ENCODE measurements around the gene RNF6.

RNF6 gene

DNA sequence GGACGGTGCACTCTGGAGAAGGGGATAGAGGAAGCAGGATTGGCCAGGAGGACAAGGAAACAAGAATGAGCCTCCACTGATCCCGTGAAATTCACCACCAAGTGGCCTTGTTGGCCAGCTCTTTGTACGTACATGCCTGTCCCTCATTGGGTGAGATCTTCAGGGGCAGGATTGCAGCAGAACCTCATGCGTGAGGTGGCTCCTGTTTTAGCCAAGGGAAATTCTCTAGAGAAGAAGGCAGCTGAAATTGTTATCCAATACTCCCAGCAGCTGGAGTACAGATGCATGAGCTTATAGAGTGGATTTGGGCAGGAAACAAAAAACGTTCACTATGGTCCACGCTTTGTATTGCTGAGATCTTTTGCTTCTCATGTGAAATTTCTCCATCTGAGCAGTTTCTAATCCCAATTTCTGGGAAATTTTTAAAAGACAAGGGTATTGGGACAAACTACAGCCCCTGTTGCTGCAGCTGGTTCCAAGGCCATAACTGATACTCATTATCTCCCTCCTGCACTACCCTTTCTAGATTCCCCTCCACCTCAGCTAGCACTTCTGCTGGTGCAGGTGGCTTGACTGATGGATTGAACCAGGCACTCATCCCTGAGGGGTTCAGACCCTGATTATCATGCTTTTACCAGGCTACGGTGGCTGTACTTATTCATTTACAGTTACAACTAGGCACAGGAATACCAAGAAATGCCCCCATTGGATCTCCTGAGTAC lies 3.9 kb upstream of the RNF6 start:
- DNase-seq (ENCODE audit: low spot score), result peak; percentile 10

DNA sequence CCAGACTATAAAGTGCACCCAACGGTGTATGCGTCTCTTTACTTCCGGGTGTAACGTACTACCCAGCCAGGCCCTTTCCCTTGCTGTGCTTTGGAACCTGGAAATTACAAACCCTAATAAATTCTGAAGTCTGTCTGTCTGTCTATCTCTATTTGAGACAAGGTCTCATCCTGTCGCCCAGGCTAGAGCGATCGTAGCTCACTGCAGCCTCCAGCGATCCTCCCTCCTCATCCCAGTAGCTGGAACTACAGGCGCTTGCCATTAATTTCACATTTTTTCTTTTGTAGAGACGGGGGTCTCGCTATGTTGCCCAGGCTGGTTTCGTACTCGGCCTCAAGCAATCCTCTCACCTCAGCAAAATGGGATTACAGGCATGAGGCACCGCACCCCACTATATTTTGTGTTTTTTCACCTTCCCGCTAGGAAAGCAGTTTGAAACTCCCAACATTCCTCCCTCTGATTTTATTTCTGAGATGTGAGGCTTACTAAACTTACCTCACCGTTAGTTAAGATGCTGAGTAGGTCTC lies 469 bp upstream of the RNF6 start:
- DNase-seq (ENCODE audit: low spot score), result no peak

DNA sequence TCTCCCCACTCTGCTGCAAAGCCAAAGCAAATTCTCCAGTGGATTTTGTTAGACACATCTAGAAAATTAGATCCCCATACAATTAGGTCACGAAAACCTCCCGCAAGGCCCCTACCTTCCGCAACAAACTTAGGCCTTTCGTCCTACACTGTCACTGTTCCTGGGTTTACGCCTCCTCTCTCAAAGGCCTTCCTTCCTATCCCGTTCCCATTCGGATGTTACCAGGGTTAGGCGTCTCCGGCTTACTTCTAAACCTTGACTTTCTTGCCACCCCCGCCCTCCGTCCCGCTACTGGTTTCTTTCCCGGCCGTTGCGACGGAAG lies 754 bp downstream of the RNF6 start:
- DNase-seq (ENCODE audit: low spot score), result no peak

DNA sequence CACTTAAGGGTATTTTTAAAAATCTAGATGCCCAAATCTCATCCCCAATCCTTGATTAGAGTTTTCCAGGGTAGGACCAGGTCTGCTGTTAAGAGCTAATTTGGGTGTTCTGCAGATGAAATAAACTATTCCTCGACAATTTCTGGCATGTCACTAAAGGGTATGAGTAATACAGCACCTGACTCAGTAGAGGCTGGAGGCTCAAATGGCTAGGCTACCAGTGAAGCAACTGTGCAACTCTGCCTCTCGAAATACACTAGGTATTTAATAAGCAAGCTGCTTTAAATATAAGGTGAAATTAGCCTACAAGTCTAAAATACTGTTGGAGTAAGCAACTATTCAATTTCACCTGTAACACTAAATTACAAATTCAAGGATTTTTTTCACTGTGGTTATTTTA lies 1.5 kb downstream of the RNF6 start:
- DNase-seq (ENCODE audit: low spot score), result no peak

DNA sequence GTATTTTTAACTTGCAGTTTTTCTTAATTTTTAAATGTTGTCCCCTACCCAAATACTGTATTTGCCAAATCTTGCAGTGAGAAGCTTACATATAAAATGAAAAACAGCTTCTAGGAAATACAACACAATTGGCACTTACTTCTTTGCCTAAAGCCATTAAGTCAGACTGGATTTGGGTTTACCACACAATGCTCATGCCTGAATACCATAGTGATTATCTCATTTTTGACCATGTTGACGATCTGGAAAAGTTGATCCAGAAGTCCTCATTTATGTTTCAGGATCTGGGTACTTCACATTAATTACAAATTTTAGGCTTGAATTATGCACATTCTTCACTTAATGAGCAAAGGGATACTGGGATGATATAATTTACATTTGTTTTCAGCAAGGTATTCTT lies 2.4 kb downstream of the RNF6 start:
- no peak for DNase-seq (ENCODE audit: low spot score)

DNA sequence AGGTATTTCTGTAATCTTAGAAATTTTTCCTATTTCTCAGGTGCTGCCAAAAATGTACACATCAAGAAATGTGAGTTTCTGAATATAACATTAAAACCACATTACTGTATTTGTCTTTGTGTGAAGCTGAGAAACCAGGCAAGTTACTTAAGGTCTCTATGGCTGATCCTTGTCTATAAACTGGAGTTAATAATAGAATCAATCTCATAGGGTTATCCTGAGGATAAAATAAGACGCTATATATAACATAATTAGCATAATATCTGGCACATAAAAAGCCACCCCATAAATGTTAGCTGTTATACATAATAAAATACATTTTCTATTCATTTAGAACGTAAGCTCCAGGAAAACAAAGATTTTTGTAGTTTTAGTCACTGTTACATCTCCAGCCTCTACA lies 6.1 kb downstream of the RNF6 start:
- DNase-seq (ENCODE audit: low spot score), result no peak

DNA sequence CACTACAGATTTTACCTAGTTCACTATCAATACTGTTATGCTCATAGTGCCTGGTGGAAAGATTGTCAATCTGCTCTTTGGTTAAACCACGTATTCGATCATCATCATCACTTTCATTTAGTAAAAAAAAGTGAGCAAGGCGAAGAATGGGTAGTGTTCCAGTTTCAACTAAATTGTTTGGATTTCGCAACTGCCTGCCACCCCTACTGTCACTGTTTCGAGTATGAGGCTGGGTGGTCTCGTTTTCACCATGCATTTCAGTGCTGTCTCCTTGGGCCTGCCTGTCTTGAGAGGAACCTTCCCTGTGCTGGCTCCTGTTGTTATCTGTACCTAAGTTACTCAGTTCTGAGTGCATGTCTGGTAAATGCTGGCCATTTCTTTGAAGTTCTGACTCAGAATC lies 8.1 kb downstream of the RNF6 start:
- no peak for DNase-seq (ENCODE audit: low spot score)

DNA sequence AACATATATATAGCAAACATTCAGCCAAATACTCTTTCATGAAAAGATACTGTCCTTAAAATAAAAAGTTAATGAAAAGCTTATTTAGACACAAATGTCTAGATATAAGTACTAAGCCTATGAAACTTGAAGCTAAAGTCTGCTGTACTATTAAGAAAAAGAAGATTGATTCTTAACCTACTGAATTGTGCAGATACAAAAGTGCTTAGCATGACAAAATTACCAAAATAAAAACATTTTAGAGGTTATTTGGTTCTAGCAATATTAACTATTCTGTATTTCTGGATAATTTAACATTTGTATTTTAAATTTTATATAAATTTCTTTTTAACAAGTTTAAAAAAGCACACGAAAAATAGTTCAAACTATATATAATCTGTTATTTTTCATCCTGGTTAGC lies 8.8 kb downstream of the RNF6 start:
- DNase-seq (ENCODE audit: low spot score), result no peak

DNA sequence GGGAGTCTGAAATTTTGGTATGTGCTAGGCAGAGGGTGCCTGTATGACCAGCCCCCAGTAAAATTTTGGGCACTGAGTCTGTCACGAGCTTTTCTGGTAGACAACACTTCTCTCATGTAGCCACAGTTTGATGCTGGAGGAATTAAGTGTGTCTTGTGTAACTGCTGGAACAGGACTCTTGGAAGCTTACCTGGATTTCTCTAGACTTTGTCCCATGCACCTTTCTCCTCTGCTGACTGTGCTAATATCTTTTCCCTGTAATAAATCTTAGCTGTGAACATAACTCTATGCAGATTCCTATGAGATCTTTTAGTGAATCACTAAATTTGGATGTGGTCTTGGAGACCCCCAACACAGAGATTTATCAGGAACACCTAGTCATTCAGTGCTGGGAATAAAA lies 13.8 kb downstream of the RNF6 start:
- no peak for DNase-seq (ENCODE audit: low spot score)

DNA sequence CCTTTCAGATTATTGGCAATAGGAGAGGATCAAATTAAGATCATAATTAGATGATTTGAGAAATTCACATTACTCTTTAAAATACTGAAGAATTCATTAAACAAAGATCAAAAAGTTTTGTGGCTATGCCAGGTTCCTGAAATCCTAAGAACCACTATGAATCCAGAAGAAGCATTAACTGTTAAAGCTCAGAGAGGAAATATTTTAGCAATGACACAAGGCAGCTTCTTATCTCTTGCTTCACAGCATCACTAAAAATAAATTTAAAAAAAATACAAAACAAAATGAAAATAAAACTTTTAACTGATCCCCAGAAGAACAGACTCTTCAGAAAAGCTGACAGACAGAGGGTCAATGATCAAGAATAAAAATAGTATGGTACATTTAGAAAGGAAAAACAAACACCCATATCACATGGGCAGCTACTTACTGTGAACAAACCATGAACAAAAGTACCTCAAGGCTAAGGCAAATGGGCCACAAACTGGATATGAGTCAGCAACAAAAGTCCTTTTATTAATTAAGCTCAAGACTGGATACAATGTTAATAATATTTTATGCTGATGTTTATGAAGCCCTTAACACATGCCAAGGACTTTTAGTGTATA lies 19.6 kb downstream of the RNF6 start:
- DNase-seq (ENCODE audit: low spot score), result no peak

DNA sequence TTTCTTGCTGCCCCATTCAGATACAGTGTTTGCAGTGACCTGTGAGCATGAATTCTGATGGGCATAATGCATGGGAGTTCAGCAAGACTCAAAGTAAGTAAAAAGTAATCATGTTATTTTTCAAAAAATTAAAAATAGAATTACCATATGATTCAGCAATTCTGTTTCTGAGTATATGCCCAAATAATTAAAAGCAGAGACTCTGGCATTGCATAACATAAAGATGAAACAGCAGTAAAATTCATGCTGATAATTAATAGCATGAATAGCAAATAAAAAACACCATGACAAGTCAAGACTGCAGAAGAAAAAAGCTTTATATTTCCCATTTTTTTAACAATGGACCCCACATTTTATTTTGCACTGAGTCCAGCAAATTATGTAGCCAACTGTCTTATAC lies 21.3 kb downstream of the RNF6 start:
- DNase-seq (ENCODE audit: low spot score), result no peak

DNA sequence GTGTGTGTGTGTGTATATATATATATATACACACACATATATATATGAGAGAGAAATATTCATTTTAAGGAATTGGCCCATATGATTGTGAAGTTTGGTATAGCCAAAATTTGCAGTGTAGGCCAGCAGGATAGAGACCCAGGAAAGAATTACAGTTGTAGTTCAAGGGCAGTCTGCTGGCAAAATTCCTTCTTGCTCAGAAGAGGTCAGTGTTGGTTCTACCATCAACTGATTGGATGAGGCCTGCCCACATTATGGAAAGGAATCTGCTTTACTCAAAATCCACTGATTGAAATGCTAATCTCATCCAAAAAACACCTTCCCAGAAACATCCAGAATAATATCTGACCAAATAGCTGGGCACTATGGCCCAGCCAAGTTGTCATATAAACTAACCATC lies 24.0 kb downstream of the RNF6 start:
- DNase-seq (ENCODE audit: low spot score), result no peak

DNA sequence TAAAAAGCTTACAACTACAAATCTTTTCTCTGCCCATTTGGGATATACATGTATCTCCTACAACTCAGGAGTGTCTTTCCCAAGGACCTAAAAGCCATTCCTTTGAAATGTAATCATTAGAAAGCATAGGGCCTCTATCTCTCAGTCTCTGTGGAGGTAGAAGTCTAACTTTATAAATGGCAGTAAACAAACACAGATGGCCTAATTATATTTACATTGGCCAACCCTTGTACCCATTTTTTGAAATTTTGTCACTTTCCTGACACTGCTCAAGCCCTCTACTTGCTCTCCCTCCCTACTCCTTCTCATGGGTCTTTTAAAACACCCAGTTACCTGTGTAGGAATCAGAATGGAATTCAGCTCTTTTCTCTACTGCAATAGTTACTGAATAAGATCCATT lies 24.8 kb downstream of the RNF6 start:
- no peak for DNase-seq (ENCODE audit: low spot score)

DNA sequence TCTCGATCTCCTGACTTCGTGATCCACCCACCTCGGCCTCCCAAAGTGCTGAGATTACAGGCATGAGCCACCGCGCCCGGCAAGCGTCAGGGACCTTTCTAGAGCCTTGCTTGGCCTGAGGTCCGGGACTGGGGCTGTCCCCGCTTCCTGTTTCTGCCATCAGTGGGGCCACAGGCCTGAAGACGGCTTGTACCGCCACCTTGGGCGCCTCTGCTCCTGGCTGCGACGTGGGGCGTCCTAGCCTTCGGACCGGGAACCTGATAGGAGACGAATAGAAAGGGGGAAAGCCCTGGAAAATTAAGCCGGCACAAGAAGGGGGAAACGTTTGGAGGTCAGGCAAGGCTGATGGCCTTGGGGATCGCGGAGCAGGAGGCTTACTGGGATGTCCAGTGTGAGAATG lies 35.1 kb downstream of the RNF6 start:
- DNase-seq (ENCODE audit: low spot score), result no peak

DNA sequence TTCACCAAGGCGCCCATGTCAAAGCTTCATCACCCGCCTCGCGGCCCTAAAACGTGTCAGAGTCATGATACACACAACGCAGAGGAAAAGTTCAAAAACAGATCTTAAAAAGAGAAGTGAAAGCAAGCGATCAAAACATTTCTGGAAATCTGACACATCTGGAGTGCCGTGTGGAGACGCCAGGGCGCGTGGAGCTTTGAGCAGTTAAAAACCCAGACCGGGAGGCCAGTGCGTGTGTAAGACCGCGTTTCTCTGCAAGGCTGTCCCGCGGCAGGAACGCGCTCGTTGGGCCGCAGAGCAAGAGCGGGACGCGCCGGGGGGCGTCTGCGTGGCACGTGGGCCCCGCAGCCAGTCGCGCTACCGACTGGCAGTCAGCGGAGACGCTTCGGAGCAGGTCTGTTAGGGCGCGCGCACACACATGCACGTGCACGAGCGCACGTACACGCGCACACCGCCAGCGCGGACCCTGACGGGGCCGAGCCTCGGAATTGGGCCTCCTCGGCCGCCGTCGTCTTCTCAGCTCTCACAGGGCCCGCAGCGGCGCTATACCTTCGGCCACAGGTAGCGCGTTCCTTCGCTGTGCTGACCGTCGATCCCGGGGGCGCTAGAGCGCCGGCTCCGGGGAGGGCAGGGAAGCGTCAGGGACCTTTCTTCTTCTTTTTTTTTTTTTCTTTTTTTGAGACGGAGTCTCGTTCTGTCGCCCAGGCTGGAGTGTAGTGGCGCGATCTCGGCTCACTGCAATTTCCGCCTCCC lies 35.8 kb downstream of the RNF6 start:
- peak; percentile 86 for DNase-seq (ENCODE audit: low spot score)

DNA sequence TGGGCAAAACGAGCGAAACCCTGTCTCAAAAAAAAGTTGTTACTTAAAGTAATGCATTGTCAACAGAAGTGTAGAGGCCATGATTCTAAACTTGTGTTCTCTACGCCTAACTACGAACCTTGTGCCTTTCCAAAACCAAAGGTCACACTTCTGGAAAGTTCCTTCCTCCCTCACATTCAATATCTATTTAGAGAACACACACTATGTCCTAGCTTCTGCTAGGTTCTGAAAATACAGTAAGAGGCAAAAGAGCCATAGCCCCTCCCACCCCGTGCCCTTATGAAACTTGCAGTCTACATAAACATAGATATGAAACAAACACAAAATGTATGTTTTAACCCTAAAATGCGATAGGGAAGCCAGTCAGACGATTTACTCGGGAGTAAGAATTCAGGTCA lies 36.4 kb downstream of the RNF6 start:
- no peak for DNase-seq (ENCODE audit: low spot score)

DNA sequence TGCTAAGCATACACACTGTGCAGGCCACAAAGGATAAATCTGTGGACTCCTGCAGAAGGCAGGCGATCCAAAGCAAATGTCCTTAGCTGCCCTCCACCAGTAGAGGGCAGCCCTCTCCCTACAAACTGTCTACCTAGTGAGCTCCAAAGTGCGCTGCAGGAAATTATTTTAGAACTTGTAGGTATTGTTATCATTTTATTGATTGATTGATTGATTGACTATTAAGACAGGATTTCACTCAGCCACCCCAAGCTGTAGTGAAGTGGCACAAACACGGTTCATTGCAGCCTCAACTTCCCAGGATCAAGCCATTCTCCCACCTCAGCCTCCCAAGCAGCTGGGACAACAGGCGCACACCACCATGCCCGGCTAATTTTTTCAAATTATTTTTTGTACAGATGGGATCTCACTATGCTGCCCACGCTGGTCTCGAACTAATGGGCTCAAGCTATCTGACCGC lies 37.3 kb downstream of the RNF6 start:
- DNase-seq (ENCODE audit: low spot score), result peak; percentile 65

DNA sequence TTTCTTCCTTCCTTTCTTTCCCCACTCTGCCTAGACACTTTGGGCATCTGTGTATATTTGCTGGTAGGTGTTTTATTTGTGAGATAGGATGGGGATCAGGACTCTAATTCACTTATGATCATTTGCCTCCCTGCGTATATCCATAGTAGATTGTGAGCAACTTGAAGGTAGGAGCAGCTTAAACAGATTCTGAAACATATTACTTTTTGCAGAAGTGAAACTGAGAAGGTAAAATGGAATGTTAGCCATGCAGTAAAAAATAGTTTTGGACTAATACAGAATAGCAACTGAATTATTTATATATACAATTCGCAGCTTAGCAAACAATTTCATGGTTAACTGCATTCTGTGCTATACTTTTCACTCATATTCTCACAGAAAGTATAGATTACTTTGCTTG lies 38.7 kb downstream of the RNF6 start:
- DNase-seq (ENCODE audit: low spot score), result no peak

DNA sequence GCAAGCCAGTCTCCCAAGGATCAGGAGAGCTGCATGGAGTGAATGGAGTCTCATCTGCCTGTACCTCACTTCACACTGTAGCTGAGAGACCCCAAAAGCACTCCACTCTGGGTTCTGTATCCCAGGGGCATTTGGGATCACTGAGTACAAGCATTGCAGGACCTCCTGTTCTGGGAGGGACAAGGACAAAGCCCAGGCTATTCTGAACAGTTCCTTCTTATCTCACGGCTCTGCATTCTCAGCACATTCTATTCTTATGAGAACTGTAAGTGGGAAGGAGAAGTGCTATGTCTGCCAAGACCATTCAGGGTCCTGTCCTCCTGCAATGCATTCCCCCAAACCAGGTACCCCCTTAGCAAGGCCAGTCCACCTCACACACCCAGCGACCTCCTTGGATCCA lies 42.8 kb downstream of the RNF6 start:
- no peak for DNase-seq (ENCODE audit: low spot score)

DNA sequence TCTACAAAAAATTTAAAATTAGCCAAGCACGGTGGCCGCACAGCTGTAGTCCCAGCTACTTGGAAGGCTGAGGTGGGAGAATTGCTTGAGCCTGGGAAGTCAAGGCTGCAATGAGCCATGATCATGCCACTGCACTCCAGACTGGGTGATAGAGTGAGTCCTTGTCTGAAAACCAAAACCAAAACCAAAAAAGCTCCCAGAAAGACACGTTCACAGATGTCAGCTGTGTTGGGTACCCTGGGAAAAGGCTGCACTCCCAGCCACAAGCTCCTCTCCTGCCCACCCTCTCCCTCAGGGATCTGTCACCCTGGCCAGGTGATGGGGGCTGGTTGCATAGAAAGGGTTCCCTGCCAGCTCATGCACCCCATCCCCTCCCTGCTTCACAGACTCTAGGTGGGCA lies 53.3 kb downstream of the RNF6 start:
- no peak for DNase-seq (ENCODE audit: low spot score)

DNA sequence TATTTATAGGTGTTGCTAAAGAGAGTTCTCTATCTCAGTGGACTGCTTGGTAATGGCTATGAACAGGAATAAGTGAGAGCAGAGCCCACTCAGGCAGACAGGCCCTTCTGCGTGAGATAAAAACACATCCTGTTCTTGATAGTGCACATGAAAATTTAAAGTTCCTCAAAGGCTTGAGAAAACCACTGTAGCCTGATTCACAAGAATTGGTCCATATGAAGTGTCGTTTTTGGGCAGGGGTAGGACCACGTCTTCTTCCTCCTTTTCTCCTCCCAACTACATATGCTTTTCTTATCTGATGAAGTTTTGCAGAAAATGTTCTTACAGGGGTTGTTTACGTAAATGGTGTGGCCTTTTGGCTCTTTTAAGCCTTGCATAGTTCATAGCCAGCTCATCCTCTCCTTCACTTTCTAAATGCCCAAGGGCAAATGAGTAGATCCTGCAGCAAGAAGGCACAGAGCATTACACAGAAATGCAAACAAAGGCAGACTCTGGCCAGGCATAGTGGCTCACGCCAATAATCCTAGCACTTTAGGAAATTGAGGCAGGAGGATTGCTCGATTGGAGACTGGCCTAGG lies 53.8 kb downstream of the RNF6 start:
- DNase-seq (ENCODE audit: low spot score), result no peak

DNA sequence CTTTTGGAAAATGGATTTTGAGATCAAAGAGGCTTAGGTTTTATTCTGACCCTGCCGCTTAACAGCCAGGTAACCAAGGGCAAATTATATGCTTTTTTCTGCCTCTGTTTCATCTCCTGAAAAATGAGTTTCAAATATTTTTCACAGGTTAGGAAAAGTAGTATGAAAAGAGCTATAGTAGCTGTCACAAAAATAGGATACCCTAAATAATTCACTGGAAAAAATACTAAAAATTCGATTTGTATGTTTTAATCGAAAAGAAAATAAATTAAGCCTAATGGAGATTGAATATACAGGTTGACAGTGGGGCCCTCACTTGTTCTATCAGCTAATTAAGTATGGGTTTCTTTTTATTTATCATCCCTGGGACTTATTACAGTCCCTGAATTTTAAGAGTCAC lies 58.3 kb downstream of the RNF6 start:
- no peak for DNase-seq (ENCODE audit: low spot score)
